Neural crest cell (in vitro differentiated cells): ENCODE data around the gene RAB6A. TPM values are rescaled to one million over a fixed set of nuclear protein-coding genes. Genes with fewer than 3 reads are reported as not detected.

Experiments used
- DNase-seq: peaks from one replicate; pipeline ENCODE4 v3.0.0; 2021; ENCODE audit warnings: low read depth, mixed read lengths, low spot score
- H3K27ac Mint-ChIP-seq: one replicate; pipeline ENCODE4 v1.8.0; 2021; ENCODE audit warnings: mild to moderate bottlenecking, mixed read lengths; ENCODE audit not compliant: unreplicated experiment
- H3K27me3 Mint-ChIP-seq: 2 replicates; pipeline ENCODE4 v1.8.0; 2021; ENCODE audit warnings: low read depth, mild to moderate bottlenecking, mixed read lengths
- H3K36me3 Mint-ChIP-seq: 2 replicates; pipeline ENCODE4 v1.8.0; 2021; ENCODE audit warnings: low read depth, mild to moderate bottlenecking, mixed read lengths
- H3K4me1 Mint-ChIP-seq: 2 replicates; pipeline ENCODE4 v1.8.0; 2021; ENCODE audit warnings: mixed read lengths
- H3K4me3 Mint-ChIP-seq: one replicate; pipeline ENCODE4 v1.8.0; 2021; ENCODE audit warnings: mild to moderate bottlenecking, mixed read lengths
- H3K9me3 Mint-ChIP-seq: 2 replicates; pipeline ENCODE4 v1.8.0; 2021; ENCODE audit warnings: mixed read lengths
- total RNA-seq: library from RNA; stranded (reverse); gene quantifications from 2 replicates; pipeline ENCODE4 v1.2.1, GENCODE V29; 2021
- TF ChIP-seq, protein P1 (sequence below): fragments of 200-600 bp; sonication (generic); conservative IDR thresholded peaks from 2 replicates; pipeline ENCODE4 v1.5.0; 2021; ENCODE audit warnings: antibody characterized with exemption, mild to moderate bottlenecking

The RAB6A gene
- total RNA-seq, 1 donor from 2014 or later = 85.9 TPM

DNA sequence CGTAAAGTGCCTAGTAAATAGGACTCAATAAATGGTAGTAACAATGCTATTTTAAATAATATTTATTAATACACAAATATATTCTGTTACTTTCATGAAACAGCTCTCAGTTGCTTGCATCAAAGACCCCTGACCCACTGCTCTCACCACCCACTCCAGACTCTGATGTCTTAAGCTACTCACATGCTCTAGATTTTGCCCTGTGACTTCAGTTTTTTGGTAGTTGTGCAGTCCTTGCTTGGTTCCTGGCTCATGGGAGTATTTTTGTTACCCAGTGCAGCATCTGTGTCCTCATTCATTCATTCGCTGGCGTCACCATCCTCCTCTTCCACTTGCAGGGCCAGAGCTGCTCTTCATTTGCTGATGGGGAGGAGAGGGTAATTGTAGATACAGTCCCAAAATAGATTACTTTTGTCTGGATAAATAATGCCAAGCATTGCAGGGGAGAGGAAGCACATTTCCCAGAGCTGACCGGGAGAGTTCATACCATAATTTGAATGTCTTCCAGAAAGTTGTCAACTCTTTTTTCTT lies 39.5 kb upstream of the RAB6A start:
- no peak for DNase-seq
- Mint-ChIP-seq H3K27ac (peak overlapping the region; percentile 46), H3K27me3 (no peaks in the 10 kb centered on the region), H3K36me3 (peaks cover 2% of the 10 kb centered on the region), H3K4me3 (no peak overlapping the region), H3K9me3 (no peaks in the 10 kb centered on the region), H3K4me1 (no peaks in the 10 kb centered on the region)
- TF ChIP-seq, protein P1, sequence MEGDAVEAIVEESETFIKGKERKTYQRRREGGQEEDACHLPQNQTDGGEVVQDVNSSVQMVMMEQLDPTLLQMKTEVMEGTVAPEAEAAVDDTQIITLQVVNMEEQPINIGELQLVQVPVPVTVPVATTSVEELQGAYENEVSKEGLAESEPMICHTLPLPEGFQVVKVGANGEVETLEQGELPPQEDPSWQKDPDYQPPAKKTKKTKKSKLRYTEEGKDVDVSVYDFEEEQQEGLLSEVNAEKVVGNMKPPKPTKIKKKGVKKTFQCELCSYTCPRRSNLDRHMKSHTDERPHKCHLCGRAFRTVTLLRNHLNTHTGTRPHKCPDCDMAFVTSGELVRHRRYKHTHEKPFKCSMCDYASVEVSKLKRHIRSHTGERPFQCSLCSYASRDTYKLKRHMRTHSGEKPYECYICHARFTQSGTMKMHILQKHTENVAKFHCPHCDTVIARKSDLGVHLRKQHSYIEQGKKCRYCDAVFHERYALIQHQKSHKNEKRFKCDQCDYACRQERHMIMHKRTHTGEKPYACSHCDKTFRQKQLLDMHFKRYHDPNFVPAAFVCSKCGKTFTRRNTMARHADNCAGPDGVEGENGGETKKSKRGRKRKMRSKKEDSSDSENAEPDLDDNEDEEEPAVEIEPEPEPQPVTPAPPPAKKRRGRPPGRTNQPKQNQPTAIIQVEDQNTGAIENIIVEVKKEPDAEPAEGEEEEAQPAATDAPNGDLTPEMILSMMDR = no peak

DNA sequence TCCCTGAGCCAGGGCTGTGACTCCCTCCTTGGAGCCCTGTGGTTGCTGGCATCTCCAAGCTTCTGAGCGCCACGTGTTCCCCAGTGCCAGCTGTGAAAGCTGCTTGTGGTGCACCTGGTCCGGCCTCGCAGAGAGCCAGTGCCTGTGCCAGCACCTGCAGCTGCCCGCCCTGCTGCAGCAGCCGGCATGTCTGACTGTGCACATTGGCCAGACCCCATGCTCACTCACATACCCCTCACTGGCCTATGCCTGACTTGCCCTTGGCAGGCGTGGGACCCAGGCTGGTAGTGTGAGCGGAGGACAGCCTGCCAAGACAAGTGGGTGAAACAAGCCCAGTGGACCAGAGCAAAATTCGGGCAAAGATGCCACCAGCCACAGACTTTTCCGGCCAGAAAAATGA lies 36.6 kb upstream of the RAB6A start:
- Mint-ChIP-seq H3K4me3 (no peak overlapping the region), H3K27ac (no peak overlapping the region), H3K4me1 (no peaks in the 10 kb centered on the region), H3K27me3 (no peaks in the 10 kb centered on the region), H3K9me3 (no peaks in the 10 kb centered on the region), H3K36me3 (peaks cover 2% of the 10 kb centered on the region)
- no peak for DNase-seq
- TF ChIP-seq, protein P1 = no peak

DNA sequence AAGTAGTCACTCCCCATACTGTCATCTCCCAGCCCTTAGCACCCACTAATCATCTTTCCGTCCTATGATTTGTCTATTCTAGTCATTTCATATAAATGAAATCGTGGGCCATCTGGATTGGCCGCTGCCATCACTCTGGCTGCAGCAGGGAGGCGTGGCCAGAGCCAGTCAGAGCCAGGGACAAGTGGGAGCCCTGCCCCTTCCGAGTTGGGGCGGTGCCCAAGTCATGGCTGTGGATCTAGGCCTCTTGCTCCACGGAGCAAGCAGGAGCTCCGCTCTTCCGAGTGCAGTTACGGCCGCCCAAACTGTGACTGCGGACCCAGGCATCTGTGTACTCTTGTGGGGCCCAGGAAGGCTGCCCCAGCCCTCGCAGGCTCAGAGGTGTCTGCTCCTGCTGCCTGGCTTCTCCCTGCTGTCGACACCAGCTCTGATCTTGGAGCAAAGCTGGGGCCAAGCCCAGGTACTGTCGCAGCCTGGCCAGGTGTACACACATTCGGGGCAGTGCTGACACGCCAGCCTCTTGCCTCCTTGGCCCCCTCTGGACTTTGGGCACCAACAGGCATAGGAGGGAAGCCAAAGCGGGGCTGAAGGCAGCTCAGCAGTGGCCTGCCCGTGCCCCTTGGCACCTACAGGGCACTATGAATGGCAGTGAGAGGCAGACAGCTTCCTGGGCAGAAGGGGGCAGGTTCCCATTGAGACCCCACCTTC lies 35.2 kb upstream of the RAB6A start:
- Mint-ChIP-seq H3K4me3 (no peak overlapping the region), H3K27ac (no peak overlapping the region), H3K36me3 (peaks cover 2% of the 10 kb centered on the region), H3K27me3 (no peaks in the 10 kb centered on the region), H3K4me1 (no peaks in the 10 kb centered on the region), H3K9me3 (no peaks in the 10 kb centered on the region)
- TF ChIP-seq, protein P1 = no peak
- DNase-seq = no peak

DNA sequence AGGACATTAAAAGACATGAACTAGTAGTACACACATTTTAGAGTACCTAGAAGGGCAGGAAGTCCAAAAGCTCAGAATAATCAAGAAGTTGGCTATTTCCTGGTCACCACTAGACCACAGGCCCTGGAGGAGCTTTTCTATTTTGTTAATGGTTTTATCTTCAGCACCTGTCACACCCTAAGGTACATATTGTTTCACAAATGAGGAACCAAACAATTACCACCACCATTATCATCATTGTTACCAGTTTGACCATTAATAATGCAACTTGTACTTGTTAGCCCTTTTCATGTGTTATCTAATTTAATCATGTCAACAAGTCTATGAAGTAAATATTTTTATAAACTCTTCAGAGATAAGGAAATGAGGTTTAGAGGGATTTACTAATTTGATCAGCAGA lies 31.7 kb upstream of the RAB6A start:
- Mint-ChIP-seq H3K9me3 (no peaks in the 10 kb centered on the region), H3K27me3 (no peaks in the 10 kb centered on the region), H3K36me3 (peaks cover 2% of the 10 kb centered on the region), H3K4me3 (no peak overlapping the region), H3K27ac (no peak overlapping the region), H3K4me1 (peaks cover 15% of the 10 kb centered on the region)
- TF ChIP-seq, protein P1 = no peak
- no peak for DNase-seq

DNA sequence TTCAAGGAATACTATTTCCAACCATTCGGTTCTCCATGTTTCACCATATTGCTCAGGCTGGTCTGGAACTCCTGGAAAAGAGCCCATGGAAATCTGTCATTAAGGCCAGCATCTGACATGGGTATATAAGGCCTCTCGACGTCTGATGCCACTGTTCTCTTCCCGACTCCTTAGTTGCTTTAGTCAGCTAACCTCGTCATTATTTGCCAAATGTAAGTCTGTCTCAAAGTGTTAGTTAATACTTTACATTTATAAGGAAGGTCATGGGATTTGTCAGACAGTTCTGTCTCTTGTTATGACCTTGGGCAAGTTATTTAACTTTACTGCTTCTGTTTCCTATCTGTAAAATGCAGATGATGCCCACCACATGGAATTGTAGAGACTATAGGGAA lies 28.4 kb upstream of the RAB6A start:
- Mint-ChIP-seq H3K4me1 (peaks cover 20% of the 10 kb centered on the region), H3K27me3 (no peaks in the 10 kb centered on the region), H3K9me3 (no peaks in the 10 kb centered on the region), H3K27ac (no peak overlapping the region), H3K4me3 (peak overlapping the region; percentile 99), H3K36me3 (peaks cover 2% of the 10 kb centered on the region)
- TF ChIP-seq, protein P1 = no peak
- no peak for DNase-seq
